Measurements from ENCODE around the gene DSCAML1. TPM values are rescaled to one million over a fixed set of nuclear protein-coding genes. Genes with fewer than 3 reads are reported as not detected.

The DSCAML1 gene
- total and polyA plus RNA-seq, 3 donors from 2014 or later = 1.6 to 6.1 (median 3.0) TPM

DNA sequence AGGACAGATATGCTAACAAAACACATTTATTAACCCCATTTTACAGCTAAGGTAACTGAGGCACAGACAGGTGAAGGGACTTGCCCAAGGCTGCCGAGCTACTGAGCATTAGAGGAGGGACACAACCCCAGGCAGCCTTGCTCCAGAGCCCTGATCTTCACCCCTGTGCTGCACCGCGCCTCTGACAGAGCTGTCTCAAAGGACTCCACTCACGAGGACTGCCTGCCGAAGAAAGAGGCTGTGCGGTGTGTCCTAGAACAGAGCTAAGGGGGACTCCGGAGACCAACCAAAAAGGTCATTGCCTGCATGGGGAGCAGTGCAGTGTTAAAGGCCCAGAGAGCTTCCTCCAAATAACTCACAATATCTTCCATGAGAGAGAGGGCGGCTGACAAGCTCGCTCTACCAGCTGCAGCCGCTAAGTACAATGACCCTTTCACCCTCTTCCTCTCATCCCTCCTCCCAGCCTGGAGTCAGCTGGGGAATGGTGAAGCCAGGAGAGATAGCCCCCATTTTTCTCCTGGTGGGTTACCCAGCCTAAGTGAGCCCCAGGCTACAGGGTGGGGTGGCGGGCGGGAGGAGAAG lies 119.2 kb downstream of the DSCAML1 start:
- no peaks in the 10 kb centered on the region for H3K27me3 ChIP-seq
- H3K36me3 ChIP-seq (ENCODE audit: low read depth, missing control alignments) = no peaks in the 10 kb centered on the region
- no peak overlapping the region for H3K27ac ChIP-seq
- no peak for DNase-seq
- peaks cover 3% of the 10 kb centered on the region for H3K4me1 ChIP-seq
- no peaks in the 10 kb centered on the region for H3K9me3 ChIP-seq
- H3K4me3 ChIP-seq = no peak overlapping the region
- WGBS, 2 donors = 77 to 86% methylated on average over 12 of the region's 12 CpGs
- intact Hi-C loops (cut with DNase I; ENCODE audit: low total_unique reads) = no loop called here
- TF ChIP-seq, protein P1, sequence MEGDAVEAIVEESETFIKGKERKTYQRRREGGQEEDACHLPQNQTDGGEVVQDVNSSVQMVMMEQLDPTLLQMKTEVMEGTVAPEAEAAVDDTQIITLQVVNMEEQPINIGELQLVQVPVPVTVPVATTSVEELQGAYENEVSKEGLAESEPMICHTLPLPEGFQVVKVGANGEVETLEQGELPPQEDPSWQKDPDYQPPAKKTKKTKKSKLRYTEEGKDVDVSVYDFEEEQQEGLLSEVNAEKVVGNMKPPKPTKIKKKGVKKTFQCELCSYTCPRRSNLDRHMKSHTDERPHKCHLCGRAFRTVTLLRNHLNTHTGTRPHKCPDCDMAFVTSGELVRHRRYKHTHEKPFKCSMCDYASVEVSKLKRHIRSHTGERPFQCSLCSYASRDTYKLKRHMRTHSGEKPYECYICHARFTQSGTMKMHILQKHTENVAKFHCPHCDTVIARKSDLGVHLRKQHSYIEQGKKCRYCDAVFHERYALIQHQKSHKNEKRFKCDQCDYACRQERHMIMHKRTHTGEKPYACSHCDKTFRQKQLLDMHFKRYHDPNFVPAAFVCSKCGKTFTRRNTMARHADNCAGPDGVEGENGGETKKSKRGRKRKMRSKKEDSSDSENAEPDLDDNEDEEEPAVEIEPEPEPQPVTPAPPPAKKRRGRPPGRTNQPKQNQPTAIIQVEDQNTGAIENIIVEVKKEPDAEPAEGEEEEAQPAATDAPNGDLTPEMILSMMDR (IDR thresholded peaks at IDR 0.05) = no peak
- TF ChIP-seq POLR2A (IDR thresholded peaks at IDR 0.05) = no peak

- Histone ChIP-seq H3K4me3 (no peak overlapping the region), H3K4me1 (peaks cover 3% of the 10 kb centered on the region), H3K9me3 (no peaks in the 10 kb centered on the region), H3K27me3 (no peaks in the 10 kb centered on the region), H3K36me3 (ENCODE audit: low read depth, missing control alignments) (no peaks in the 10 kb centered on the region), H3K27ac (no peak overlapping the region)
- TF ChIP-seq, protein P1 (IDR thresholded peaks at IDR 0.05) = no peak
- TF ChIP-seq POLR2A (IDR thresholded peaks at IDR 0.05) = no peak
- intact Hi-C loops (cut with DNase I; ENCODE audit: low total_unique reads) = no loop called here
- DNase-seq = no peak
- 94 to 100% methylated on average over 1 to 7 of the region's 7 CpGs for WGBS, 2 donors
Observed at GRCh38 chr11:117676501-117676900, 120.5 kb downstream of the DSCAML1 start.

DNA sequence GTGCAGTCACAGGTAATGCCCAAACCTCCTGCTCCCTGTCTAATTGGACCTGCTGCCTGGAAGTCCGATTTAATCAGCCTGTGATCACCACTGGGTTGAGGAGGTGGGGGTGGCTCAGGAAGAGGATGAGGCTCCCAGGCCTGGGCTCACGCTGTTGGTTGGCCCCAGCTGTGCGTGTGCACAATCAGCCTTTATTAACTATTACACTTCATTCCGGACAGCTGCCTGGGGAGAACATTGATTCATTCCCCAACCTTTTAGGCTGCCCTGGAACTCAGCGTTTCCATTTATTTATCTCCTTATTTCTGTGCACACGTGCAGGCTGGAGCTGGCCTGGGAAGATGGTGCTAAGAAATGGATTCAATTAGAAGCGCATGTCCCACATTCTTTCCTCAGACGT lies 123.4 kb downstream of the DSCAML1 start:
- H3K4me1 ChIP-seq = peaks cover 3% of the 10 kb centered on the region
- H3K9me3 ChIP-seq = no peaks in the 10 kb centered on the region
- no peak overlapping the region for H3K27ac ChIP-seq
- DNase-seq = no peak
- intact Hi-C loops (cut with DNase I; ENCODE audit: low total_unique reads) = no loop called here
- no peaks in the 10 kb centered on the region for H3K27me3 ChIP-seq
- WGBS, 2 donors = 71 to 72% methylated on average over 8 of the region's 8 CpGs
- no peaks in the 10 kb centered on the region for H3K36me3 ChIP-seq (ENCODE audit: low read depth, missing control alignments)
- H3K4me3 ChIP-seq = no peak overlapping the region
- no peak for TF ChIP-seq POLR2A (IDR thresholded peaks at IDR 0.05)
- TF ChIP-seq, protein P1 (IDR thresholded peaks at IDR 0.05) = no peak

DNA sequence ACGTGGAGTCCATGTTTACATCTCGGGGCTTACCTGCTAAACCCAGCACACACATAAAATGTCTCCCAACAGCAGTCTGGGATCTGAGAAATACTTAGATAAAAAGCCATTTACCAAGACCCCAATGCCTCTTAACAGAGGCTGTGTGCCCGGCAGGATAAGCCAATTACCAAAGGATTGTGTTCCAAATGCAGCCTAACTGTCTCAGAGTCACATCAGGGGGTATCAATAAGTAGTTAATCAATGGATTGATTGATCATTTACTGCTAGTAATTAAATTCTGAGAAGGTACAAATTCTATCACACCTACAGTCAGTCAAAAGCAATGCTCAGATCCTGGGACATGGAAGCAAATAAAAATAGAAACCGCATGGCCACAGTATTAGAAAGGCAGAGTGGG lies 125.6 kb downstream of the DSCAML1 start:
- H3K4me1 ChIP-seq = peaks cover 3% of the 10 kb centered on the region
- no peaks in the 10 kb centered on the region for H3K9me3 ChIP-seq
- H3K27me3 ChIP-seq = no peaks in the 10 kb centered on the region
- intact Hi-C loops (cut with DNase I; ENCODE audit: low total_unique reads) = no loop called here
- no peak for DNase-seq
- 93 to 94% methylated on average over 4 of the region's 4 CpGs for WGBS, 2 donors
- no peak overlapping the region for H3K27ac ChIP-seq
- no peaks in the 10 kb centered on the region for H3K36me3 ChIP-seq (ENCODE audit: low read depth, missing control alignments)
- TF ChIP-seq POLR2A (IDR thresholded peaks at IDR 0.05) = no peak
- TF ChIP-seq, protein P1 (IDR thresholded peaks at IDR 0.05) = no peak
- H3K4me3 ChIP-seq = no peak overlapping the region

- H3K4me1 ChIP-seq = peaks cover 3% of the 10 kb centered on the region
- H3K27ac ChIP-seq = no peak overlapping the region
Observed at GRCh38 chr11:117670924-117671323, 126.1 kb downstream of the DSCAML1 start.

More at GRCh38 chr11:117670924-117671323, 126.1 kb downstream of the DSCAML1 start:
- no peak for DNase-seq
- intact Hi-C loops (cut with DNase I; ENCODE audit: low total_unique reads) = no loop called here
- H3K9me3 ChIP-seq = no peaks in the 10 kb centered on the region
- no peak overlapping the region for H3K4me3 ChIP-seq
- TF ChIP-seq, protein P1 (IDR thresholded peaks at IDR 0.05) = no peak
- no peak for TF ChIP-seq POLR2A (IDR thresholded peaks at IDR 0.05)
- H3K36me3 ChIP-seq (ENCODE audit: low read depth, missing control alignments) = no peaks in the 10 kb centered on the region
- WGBS, 2 donors = 87 to 88% methylated on average over 7 of the region's 7 CpGs
- H3K27me3 ChIP-seq = no peaks in the 10 kb centered on the region

All from testis (tissue), 3 donors.